Mesenchymal stem cell (in vitro differentiated cells and primary cell): ENCODE results near the gene WDR19. TPM values are rescaled to one million over a fixed set of nuclear protein-coding genes. Genes with fewer than 3 reads are reported as not detected.

Source experiments
- DNase-seq: peaks from one replicate; pipeline ENCODE4 v3.0.0-alpha.2; 2013
- H2AFZ ChIP-seq: one replicate; pipeline ENCODE4 v1.6.1; 2013; ENCODE audit warnings: low read depth, mild to moderate bottlenecking, control low read depth, inconsistent platforms, low read length, moderate library complexity
- H2AK5ac ChIP-seq: 2 replicates; pipeline ENCODE4 v1.6.1; 2013; ENCODE audit warnings: low read length, moderate library complexity, mild to moderate bottlenecking, inconsistent platforms; ENCODE audit not compliant: severe bottlenecking
- H2BK120ac ChIP-seq: one replicate; pipeline ENCODE4 v1.6.1; 2013; ENCODE audit warnings: low read depth, mild to moderate bottlenecking, inconsistent platforms, low read length, moderate library complexity
- H2BK12ac ChIP-seq, 2 experiments: one replicate each; pipeline ENCODE4 v1.6.1; 2013; ENCODE audit warnings: inconsistent platforms in 2 of 2, low read length in 2 of 2, mild to moderate bottlenecking in 2 of 2, moderate library complexity in 2 of 2, control low read depth in 1 of 2
- H2BK15ac ChIP-seq: one replicate; pipeline ENCODE4 v1.6.1; 2013; ENCODE audit warnings: mild to moderate bottlenecking, low read depth, inconsistent platforms; ENCODE audit not compliant: poor library complexity, severe bottlenecking
- H2BK5ac ChIP-seq: 2 replicates; pipeline ENCODE4 v1.6.1; 2013; ENCODE audit warnings: low read depth, mild to moderate bottlenecking, low read length, control low read depth, inconsistent platforms; ENCODE audit not compliant: poor library complexity, severe bottlenecking
- H3K14ac ChIP-seq, 2 experiments: one replicate each; pipeline ENCODE4 v1.6.1; 2013; ENCODE audit warnings: inconsistent platforms in 2 of 2, low read length in 2 of 2, control low read depth in 1 of 2, mild to moderate bottlenecking in 1 of 2, moderate library complexity in 1 of 2
- H3K18ac ChIP-seq, 2 experiments: one replicate each; pipeline ENCODE4 v1.6.1; 2013; ENCODE audit warnings: inconsistent platforms in 2 of 2, low read length in 2 of 2, control low read depth in 1 of 2, low read depth in 1 of 2, mild to moderate bottlenecking in 1 of 2
- H3K23ac ChIP-seq, 2 experiments: one replicate each; pipeline ENCODE4 v1.6.1; 2013; ENCODE audit warnings: inconsistent platforms in 2 of 2, low read length in 2 of 2, mild to moderate bottlenecking in 2 of 2, moderate library complexity in 2 of 2, control low read depth in 1 of 2
- H3K27ac ChIP-seq: 2 replicates; pipeline ENCODE4 v1.5.1; 2013; ENCODE audit warnings: mild to moderate bottlenecking, moderate library complexity, low read length, control low read depth, inconsistent platforms; ENCODE audit not compliant: poor library complexity, severe bottlenecking
- H3K27me3 ChIP-seq, 2 experiments: 2 replicates each; pipeline versions ENCODE4 v1.6.1 to v1.7.0; 2013; ENCODE audit warnings: low read length in 2 of 2, mild to moderate bottlenecking in 2 of 2, moderate library complexity in 2 of 2, control low read depth in 1 of 2, inconsistent platforms in 1 of 2; ENCODE audit not compliant: control insufficient read depth in 1 of 2, insufficient read depth in 1 of 2
- H3K36me3 ChIP-seq, 2 experiments: 2 replicates each; pipeline versions ENCODE4 v1.6.1 to v1.7.0; 2013; ENCODE audit warnings: low read length in 2 of 2, control low read depth in 1 of 2, inconsistent platforms in 1 of 2, low read depth in 1 of 2, mild to moderate bottlenecking in 1 of 2; ENCODE audit not compliant: insufficient read depth in 2 of 2, control insufficient read depth in 1 of 2
- H3K4ac ChIP-seq, 2 experiments: one replicate each; pipeline ENCODE4 v1.6.1; 2013; ENCODE audit warnings: inconsistent platforms in 2 of 2, low read length in 2 of 2, mild to moderate bottlenecking in 2 of 2, moderate library complexity in 2 of 2, control low read depth in 1 of 2, low read depth in 1 of 2
- H3K4me1 ChIP-seq: 2 replicates; pipeline ENCODE4 v1.6.1; 2013; ENCODE audit warnings: low read depth, low read length, control low read depth; ENCODE audit not compliant: control insufficient read depth, insufficient read depth
- H3K4me2 ChIP-seq: 2 replicates; pipeline ENCODE4 v1.6.1; 2013; ENCODE audit warnings: low read length, mild to moderate bottlenecking, inconsistent platforms; ENCODE audit not compliant: poor library complexity, severe bottlenecking
- H3K4me3 ChIP-seq, 2 experiments: 2 replicates each; pipeline versions ENCODE4 v1.5.1 to v1.7.0; 2013; ENCODE audit warnings: low read length in 2 of 2, mild to moderate bottlenecking in 2 of 2, control low read depth in 1 of 2, low read depth in 1 of 2; ENCODE audit not compliant: insufficient read depth in 1 of 2
- H3K79me1 ChIP-seq: replicated peaks from 2 replicates; pipeline ENCODE4 v1.6.1; 2013; ENCODE audit warnings: mild to moderate bottlenecking, control low read depth, low read length, inconsistent platforms; ENCODE audit not compliant: poor library complexity, severe bottlenecking
- H3K9ac ChIP-seq: 2 replicates; pipeline ENCODE4 v1.7.0; 2013; ENCODE audit warnings: mild to moderate bottlenecking, low read length, moderate library complexity
- H3K9me3 ChIP-seq: 2 replicates; pipeline ENCODE4 v1.7.0; 2013; ENCODE audit warnings: mild to moderate bottlenecking, low read length; ENCODE audit not compliant: control insufficient read depth
- H4K8ac ChIP-seq: one replicate; pipeline ENCODE4 v1.6.1; 2013; ENCODE audit warnings: inconsistent platforms, mild to moderate bottlenecking, low read length, moderate library complexity
- H4K91ac ChIP-seq: one replicate; pipeline ENCODE4 v1.6.1; 2013; ENCODE audit warnings: mild to moderate bottlenecking, low read length, inconsistent platforms
- WGBS: methylation state at CpG from one replicate; pipeline ENCODE4 v1.1.7; 2013; ENCODE audit warnings: mixed read lengths; 5-methylcytosine and 5-hydroxymethylcytosine counted together
- small RNA-seq: library from polyadenylated mRNA; stranded (forward); fragments of <200 nt; extraction: miRNeasy Mini kit (QIAGEN cat#:217004); gene quantifications from one replicate; pipeline ENCODE3, GENCODE V24; 2013; ENCODE audit warnings: low read depth

WDR19 gene

DNA sequence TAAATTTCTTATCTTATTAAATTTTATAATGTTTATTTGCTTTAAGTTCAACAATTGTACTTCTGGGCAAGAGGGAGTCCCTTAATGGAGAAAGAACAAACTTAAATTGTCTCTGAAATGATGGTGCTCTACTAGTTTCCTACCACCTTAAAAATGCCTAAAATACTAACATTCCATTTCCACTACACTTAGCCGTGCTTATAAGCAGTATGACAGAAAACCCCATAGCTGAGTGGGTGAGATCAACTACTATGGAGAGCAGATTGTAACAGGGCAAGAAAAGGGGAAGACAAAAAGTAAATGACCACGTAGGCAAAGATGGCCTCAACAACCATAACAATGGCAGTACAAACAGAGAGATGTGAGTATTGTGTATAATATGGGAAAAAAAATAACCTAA lies 148.9 kb downstream of the WDR19 start:
- H3K4me1 ChIP-seq, result no peaks in the 10 kb centered on the region
- H2BK120ac ChIP-seq, result no peak overlapping the region
- H3K27me3 ChIP-seq, result no peaks in the 10 kb centered on the region
- H3K14ac ChIP-seq, result no peak overlapping the region
- H3K79me1 ChIP-seq, result peaks cover 16% of the 10 kb centered on the region
- H3K4ac ChIP-seq, result no peak overlapping the region
- WGBS, result 100% methylated on average over 1 of the region's 2 CpGs
- no peak overlapping the region for H3K4me3 ChIP-seq
- no peak overlapping the region for H2AK5ac ChIP-seq
- no peak for DNase-seq
- no peak overlapping the region for H4K91ac ChIP-seq
- H3K23ac ChIP-seq, result no peak overlapping the region
- no peak overlapping the region for H3K9ac ChIP-seq
- no peak overlapping the region for H2AFZ ChIP-seq
- H3K4me2 ChIP-seq, result no peak overlapping the region
- no peak overlapping the region for H2BK5ac ChIP-seq
- no peak overlapping the region for H2BK12ac ChIP-seq
- no peak overlapping the region for H4K8ac ChIP-seq
- no peaks in the 10 kb centered on the region for H3K9me3 ChIP-seq
- H3K18ac ChIP-seq, result no peak overlapping the region
- peak overlapping the region; percentile 14 for H3K27ac ChIP-seq
- no peak overlapping the region for H2BK15ac ChIP-seq
- H3K36me3 ChIP-seq, result peaks cover 0 to 14% of the 10 kb centered on the region in 2 experiments

Small RNA genes lying within 50 kb of the gene (small RNA-seq; reads per million reads assigned to genes)
- not detected for gene RNU6-32P
